ENCODE measurements around the gene SEMA5B.

GRCh38 chr3:123024056-123024455 is 3.5 kb downstream of the SEMA5B start:
- TF ChIP-seq CTCF (IDR thresholded peaks at IDR 0.05; ENCODE audit: low read length): no peak
- no peak for TF ChIP-seq EZH2 (optimal IDR thresholded peaks at IDR 0.05; ENCODE audit: low read depth, low read length)

Measured in MM.1S (cell line).